Neural cell (in vitro differentiated cells): Measurements from ENCODE around the gene GUCA1C. TPM values are rescaled to one million over a fixed set of nuclear protein-coding genes. Genes with fewer than 3 reads are reported as not detected.

Experiments used
- H2AFZ ChIP-seq: fragments of 200-600, 300-800 bp; sonication (generic), shearing (Covaris generic); 2 replicates; pipeline ENCODE4 v1.6.0; 2014; ENCODE audit warnings: low read depth, mild to moderate bottlenecking, antibody characterized with exemption, low read length, moderate library complexity
- H3F3A ChIP-seq: fragments of 200-600 bp; shearing (Covaris generic); 2 replicates; pipeline ENCODE4 v1.6.1; 2016; ENCODE audit warnings: mild to moderate bottlenecking, moderate library complexity, mixed read lengths, antibody characterized with exemption, low read length; ENCODE audit not compliant: insufficient read depth, poor library complexity, severe bottlenecking
- H3K27ac ChIP-seq: fragments of 200-600, 300-800 bp; sonication (generic), shearing (Covaris generic); 2 replicates; pipeline ENCODE4 v1.5.1; 2014; ENCODE audit warnings: mild to moderate bottlenecking, low read length, moderate library complexity
- H3K27me3 ChIP-seq: fragments of 300-800, 200-600 bp; sonication (generic), shearing (Covaris generic); 2 replicates; pipeline ENCODE4 v1.6.0; 2014; ENCODE audit warnings: mild to moderate bottlenecking, low read depth, low read length, moderate library complexity; ENCODE audit not compliant: insufficient read depth
- H3K36me3 ChIP-seq: fragments of 300-800, 200-600 bp; sonication (generic), shearing (Covaris generic); 2 replicates; pipeline ENCODE4 v1.5.1; 2014; ENCODE audit warnings: mild to moderate bottlenecking, antibody characterized with exemption, low read length, moderate library complexity; ENCODE audit not compliant: insufficient read depth
- H3K4me2 ChIP-seq: fragments of 300-800, 200-600 bp; sonication (generic), shearing (Covaris generic); 2 replicates; pipeline ENCODE4 v1.6.0; 2014; ENCODE audit warnings: mild to moderate bottlenecking, low read length
- H3K4me3 ChIP-seq: fragments of 300-800, 200-600 bp; sonication (generic), shearing (Covaris generic); 2 replicates; pipeline ENCODE4 v1.5.1; 2014; ENCODE audit warnings: mild to moderate bottlenecking, low read length, moderate library complexity
- H3K79me2 ChIP-seq: fragments of 200-600 bp; shearing (Covaris generic); replicated peaks from 2 replicates; pipeline ENCODE4 v1.6.0; 2014; ENCODE audit warnings: mild to moderate bottlenecking, low read length, moderate library complexity; ENCODE audit not compliant: insufficient read depth
- H3K9ac ChIP-seq: fragments of 300-800, 200-600 bp; sonication (generic), shearing (Covaris generic); 2 replicates; pipeline ENCODE4 v1.6.1; 2016; ENCODE audit warnings: mild to moderate bottlenecking, low read length, mixed read lengths
- H3K9me2 ChIP-seq: fragments of 200-600 bp; shearing (Covaris generic); 2 replicates; pipeline ENCODE4 v1.6.1; 2016; ENCODE audit warnings: mild to moderate bottlenecking, low read length, mixed read lengths; ENCODE audit not compliant: insufficient read depth
- H3K9me3 ChIP-seq: fragments of 200-600, 300-800 bp; sonication (generic), shearing (Covaris generic); 2 replicates; pipeline ENCODE4 v1.6.1; 2016; ENCODE audit warnings: mild to moderate bottlenecking, mixed run types, low read length, moderate library complexity, mixed read lengths
- H4K20me1 ChIP-seq: fragments of 200-600 bp; shearing (Covaris generic); 2 replicates; pipeline ENCODE4 v1.6.1; 2016; ENCODE audit warnings: mild to moderate bottlenecking, mixed run types; ENCODE audit not compliant: insufficient read depth
- CTCF ChIP-seq: fragments of 450-650 bp; IDR thresholded peaks from 2 replicates; pipeline ENCODE4 v1.5.1; 2014; ENCODE audit warnings: antibody characterized with exemption, mild to moderate bottlenecking, moderate library complexity; ENCODE audit not compliant: poor library complexity, severe bottlenecking
- EP300 ChIP-seq: fragments of 450-650 bp; conservative IDR thresholded peaks from 2 replicates; pipeline ENCODE4 v1.6.1; 2014; ENCODE audit warnings: antibody characterized with exemption, mild to moderate bottlenecking, moderate library complexity; ENCODE audit not compliant: poor library complexity, severe bottlenecking
- EZH2 ChIP-seq: fragments of 200-600, 300-800 bp; shearing (Covaris generic), sonication (generic); IDR thresholded peaks from 2 replicates; pipeline ENCODE4 v1.6.1; 2014; ENCODE audit warnings: antibody characterized with exemption, low read length, borderline replicate concordance, mild to moderate bottlenecking; ENCODE audit not compliant: insufficient read depth, poor library complexity, severe bottlenecking
- MXI1 ChIP-seq: fragments of 450-650 bp; conservative IDR thresholded peaks from 2 replicates; pipeline ENCODE4 v1.6.1; 2014; ENCODE audit warnings: antibody characterized with exemption, mild to moderate bottlenecking; ENCODE audit not compliant: poor library complexity, severe bottlenecking
- POLR2AphosphoS5 ChIP-seq: IDR thresholded peaks from 2 replicates; pipeline ENCODE4 v1.6.1; 2012
- RAD21 ChIP-seq: fragments of 450-650 bp; conservative IDR thresholded peaks from 2 replicates; pipeline ENCODE4 v1.6.1; 2014; ENCODE audit warnings: antibody characterized with exemption, mild to moderate bottlenecking, moderate library complexity
- REST ChIP-seq: IDR thresholded peaks from 2 replicates; pipeline ENCODE4 v1.6.1; 2012; ENCODE audit warnings: borderline replicate concordance
- SMC3 ChIP-seq: fragments of 450-650 bp; conservative IDR thresholded peaks from 2 replicates; pipeline ENCODE4 v1.6.1; 2014; ENCODE audit warnings: antibody characterized with exemption, mild to moderate bottlenecking, moderate library complexity; ENCODE audit not compliant: poor library complexity
- TAF1 ChIP-seq: IDR thresholded peaks from 2 replicates; pipeline ENCODE4 v1.6.1; 2012; ENCODE audit warnings: low read depth
- polyA plus RNA-seq: library from polyadenylated mRNA; depleted of rRNA; stranded (reverse); fragments of >200 nt; gene quantifications from 2 replicates; pipeline ENCODE4 v1.2.3, GENCODE V29; 2014

Gene GUCA1C
- polyA plus RNA-seq, 1 donor from 2014 or later = not detected

- H3K9me2 ChIP-seq = no peaks in the 10 kb centered on the region
- H3K9ac ChIP-seq = no peak overlapping the region
- TF ChIP-seq REST = no peak
- no peak for TF ChIP-seq MXI1
- no peak for TF ChIP-seq SMC3
- TF ChIP-seq CTCF = no peak
- TF ChIP-seq TAF1 = no peak
- no peak for TF ChIP-seq EP300
- no peak for TF ChIP-seq POLR2AphosphoS5
- no peak for TF ChIP-seq RAD21
- no peak for TF ChIP-seq EZH2
- H3K36me3 ChIP-seq = no peaks in the 10 kb centered on the region
- no peak overlapping the region for H3K4me3 ChIP-seq
- H2AFZ ChIP-seq = no peak overlapping the region
- H3K27ac ChIP-seq = no peak overlapping the region
- H3F3A ChIP-seq = no peaks in the 10 kb centered on the region
- no peaks in the 10 kb centered on the region for H4K20me1 ChIP-seq
- no peaks in the 10 kb centered on the region for H3K27me3 ChIP-seq
- H3K79me2 ChIP-seq = no peaks in the 10 kb centered on the region
- no peaks in the 10 kb centered on the region for H3K9me3 ChIP-seq
- no peak overlapping the region for H3K4me2 ChIP-seq
Measured at GRCh38 chr3:108861401-108861800, 92.3 kb downstream of the GUCA1C start.

Other genes starting within 250 kb of the GUCA1C start
- gene RETNLB, start 196.5 kb downstream of the GUCA1C start, polyA plus RNA-seq = not detected in 2 replicates
- gene TRAT1, start 131.1 kb downstream of the GUCA1C start, polyA plus RNA-seq = 0.90 TPM in 1 of 2 replicates, not detected in the other
- not detected in 2 replicates for gene MORC1, start 164.3 kb upstream of the GUCA1C start, polyA plus RNA-seq
- gene C3orf85, start 182.8 kb upstream of the GUCA1C start, polyA plus RNA-seq = not detected in 2 replicates